OCI-LY3 (cell line): ENCODE measurements around the gene ANK2.

Source experiments
- H2AFZ ChIP-seq: fragments of 200-600, 300-600 bp; shearing (Covaris generic); 2 replicates; pipeline ENCODE4 v1.6.0; 2014; ENCODE audit warnings: antibody characterized with exemption, low read depth, low read length
- H3K27ac ChIP-seq: fragments of 200-600, 300-600 bp; sonication (generic); 2 replicates; pipeline ENCODE4 v1.5.1; 2014; ENCODE audit warnings: mild to moderate bottlenecking, low read length, moderate library complexity, mixed read lengths
- H3K27me3 ChIP-seq: fragments of 200-600, 300-600 bp; sonication (generic); 2 replicates; pipeline ENCODE4 v1.6.1; 2014; ENCODE audit warnings: low read depth, low read length, mixed read lengths
- H3K36me3 ChIP-seq: fragments of 200-600, 300-600 bp; sonication (generic); replicated peaks from 2 replicates; pipeline ENCODE3; 2014; ENCODE audit warnings: low read depth, low read length, mixed read lengths
- H3K4me1 ChIP-seq: fragments of 300-600, 200-600 bp; sonication (generic); 2 replicates; pipeline ENCODE4 v1.6.1; 2014; ENCODE audit warnings: low read length, mixed read lengths
- H3K4me2 ChIP-seq: fragments of 200-600, 300-600 bp; sonication (generic); 2 replicates; pipeline ENCODE4 v1.6.1; 2014; ENCODE audit warnings: low read length, mixed read lengths
- H3K4me3 ChIP-seq: fragments of 300-600, 200-600 bp; sonication (generic); 2 replicates; pipeline ENCODE4 v1.5.1; 2014; ENCODE audit warnings: antibody characterized with exemption, mild to moderate bottlenecking, low read length, moderate library complexity
- H3K79me2 ChIP-seq: fragments of 300-600, 200-600 bp; shearing (Covaris generic); 2 replicates; pipeline ENCODE4 v1.6.1; 2014; ENCODE audit warnings: mild to moderate bottlenecking, low read length, mixed read lengths
- H3K9ac ChIP-seq: fragments of 300-600, 200-600 bp; shearing (Covaris generic); 2 replicates; pipeline ENCODE4 v1.6.0; 2014; ENCODE audit warnings: mild to moderate bottlenecking, low read length, moderate library complexity
- H3K9me3 ChIP-seq: fragments of 200-600, 300-600 bp; shearing (Covaris generic); 2 replicates; pipeline ENCODE4 v1.6.1; 2014; ENCODE audit warnings: low read length, mixed read lengths; ENCODE audit not compliant: insufficient read depth
- H4K20me1 ChIP-seq: fragments of 200-600, 300-600 bp; sonication (generic); 2 replicates; pipeline ENCODE4 v1.6.1; 2016; ENCODE audit warnings: low read length, mixed read lengths; ENCODE audit not compliant: insufficient read depth
- CTCF ChIP-seq: fragments of 200-600, 300-600 bp; sonication (generic); IDR thresholded peaks from 2 replicates; pipeline ENCODE4 v1.5.1; 2014; ENCODE audit warnings: antibody characterized with exemption, low read length, low read depth
- EZH2phosphoT487 ChIP-seq: fragments of 200-600 bp; shearing (Covaris generic); IDR thresholded peaks from 2 replicates; pipeline ENCODE4 v1.6.1; 2018; ENCODE audit warnings: antibody characterized with exemption, mixed run types, low read depth

ANK2 gene

GRCh38 chr4:113293043-113293560, 243.6 kb downstream of the ANK2 start:
- no peaks in the 10 kb centered on the region for H3K79me2 ChIP-seq
- no peaks in the 10 kb centered on the region for H3K36me3 ChIP-seq
- no peaks in the 10 kb centered on the region for H3K27me3 ChIP-seq
- H3K4me2 ChIP-seq: no peak overlapping the region
- no peak for TF ChIP-seq EZH2phosphoT487
- no peak for TF ChIP-seq CTCF
- no peak overlapping the region for H3K4me3 ChIP-seq
- H2AFZ ChIP-seq: no peak overlapping the region
- no peaks in the 10 kb centered on the region for H4K20me1 ChIP-seq
- no peak overlapping the region for H3K9ac ChIP-seq
- no peaks in the 10 kb centered on the region for H3K4me1 ChIP-seq
- no peak overlapping the region for H3K27ac ChIP-seq
- H3K9me3 ChIP-seq: no peaks in the 10 kb centered on the region

- TF ChIP-seq CTCF: no peak
- TF ChIP-seq EZH2phosphoT487: no peak
- no peak overlapping the region for H3K4me2 ChIP-seq
- no peaks in the 10 kb centered on the region for H3K4me1 ChIP-seq
- no peaks in the 10 kb centered on the region for H3K9me3 ChIP-seq
- no peaks in the 10 kb centered on the region for H3K79me2 ChIP-seq
- H4K20me1 ChIP-seq: no peaks in the 10 kb centered on the region
- no peak overlapping the region for H3K27ac ChIP-seq
- no peak overlapping the region for H2AFZ ChIP-seq
- H3K9ac ChIP-seq: no peak overlapping the region
- H3K27me3 ChIP-seq: no peaks in the 10 kb centered on the region
- no peaks in the 10 kb centered on the region for H3K36me3 ChIP-seq
- no peak overlapping the region for H3K4me3 ChIP-seq
These were observed 244.2 kb downstream of the ANK2 start for GRCh38 chr4:113293674-113294073.

GRCh38 chr4:113294908-113295307, 245.5 kb downstream of the ANK2 start:
- no peak overlapping the region for H3K4me2 ChIP-seq
- H3K9me3 ChIP-seq: no peaks in the 10 kb centered on the region
- no peak overlapping the region for H2AFZ ChIP-seq
- H4K20me1 ChIP-seq: no peaks in the 10 kb centered on the region
- H3K79me2 ChIP-seq: no peaks in the 10 kb centered on the region
- H3K27ac ChIP-seq: no peak overlapping the region
- TF ChIP-seq EZH2phosphoT487: no peak
- TF ChIP-seq CTCF: peak; percentile 21
- H3K27me3 ChIP-seq: no peaks in the 10 kb centered on the region
- H3K9ac ChIP-seq: no peak overlapping the region
- no peak overlapping the region for H3K4me3 ChIP-seq
- no peaks in the 10 kb centered on the region for H3K4me1 ChIP-seq
- H3K36me3 ChIP-seq: no peaks in the 10 kb centered on the region

- Histone ChIP-seq H3K4me3 (no peak overlapping the region), H3K4me1 (no peaks in the 10 kb centered on the region), H3K79me2 (no peaks in the 10 kb centered on the region), H3K9me3 (no peaks in the 10 kb centered on the region), H4K20me1 (no peaks in the 10 kb centered on the region), H3K9ac (no peak overlapping the region), H3K27me3 (no peaks in the 10 kb centered on the region), H3K27ac (no peak overlapping the region), H3K4me2 (no peak overlapping the region), H2AFZ (no peak overlapping the region), H3K36me3 (no peaks in the 10 kb centered on the region)
- TF ChIP-seq CTCF (no peak), EZH2phosphoT487 (no peak)
These were observed 251.0 kb downstream of the ANK2 start for GRCh38 chr4:113300471-113300928.
